Mesothelial cell of epicardium (in vitro differentiated cells): ENCODE data around the gene PITX2. TPM values are rescaled to one million over a fixed set of nuclear protein-coding genes. Genes with fewer than 3 reads are reported as not detected.

Experiments used
- DNase-seq, 2 experiments: peaks; one replicate each; pipeline ENCODE4 v3.0.0; 2021; ENCODE audit warnings: low spot score in 2 of 2; ENCODE audit not compliant: unreplicated experiment in 2 of 2
- H3K27ac Mint-ChIP-seq: 2 replicates; pipeline ENCODE4 v1.8.0; 2021; ENCODE audit warnings: mixed read lengths
- H3K27me3 Mint-ChIP-seq: 2 replicates; pipeline ENCODE4 v1.8.0; 2021; ENCODE audit warnings: low read depth, mixed read lengths
- H3K36me3 Mint-ChIP-seq: 2 replicates; pipeline ENCODE4 v1.8.0; 2021; ENCODE audit warnings: mixed read lengths
- H3K4me1 Mint-ChIP-seq: 2 replicates; pipeline ENCODE4 v1.8.0; 2021; ENCODE audit warnings: mixed read lengths
- H3K4me3 Mint-ChIP-seq: 2 replicates; pipeline ENCODE4 v1.8.0; 2021; ENCODE audit warnings: mild to moderate bottlenecking, moderate library complexity, mixed read lengths
- H3K9me3 Mint-ChIP-seq: 2 replicates; pipeline ENCODE4 v1.8.0; 2021; ENCODE audit warnings: mixed read lengths
- CTCF ChIP-seq: fragments of 200-600 bp; sonication (generic); IDR thresholded peaks from one replicate; pipeline ENCODE4 v1.5.0; 2021; ENCODE audit warnings: antibody characterized with exemption; ENCODE audit not compliant: unreplicated experiment
- total RNA-seq: library from RNA; stranded (reverse); gene quantifications from 3 replicates; pipeline ENCODE4 v1.2.1, GENCODE V29; 2021

The PITX2 gene
- total RNA-seq, 1 donor from 2014 or later = 95.5 TPM

GRCh38 chr4:110628663-110629213, 5.9 kb upstream of the PITX2 start:
- peaks cover 13% of the 10 kb centered on the region for H3K36me3 Mint-ChIP-seq
- no peaks in the 10 kb centered on the region for H3K9me3 Mint-ChIP-seq
- H3K27ac Mint-ChIP-seq = peak overlapping the region; percentile 94
- H3K4me1 Mint-ChIP-seq = peaks cover 81% of the 10 kb centered on the region
- H3K4me3 Mint-ChIP-seq = peak overlapping the region; percentile 69
- DNase-seq = peak in 1 of 2 experiments; percentile 42
- TF ChIP-seq CTCF = no peak
- peaks cover 79% of the 10 kb centered on the region for H3K27me3 Mint-ChIP-seq

GRCh38 chr4:110627977-110628662, 5.2 kb upstream of the PITX2 start:
- Mint-ChIP-seq H3K27ac (peak overlapping the region; percentile 94), H3K27me3 (peaks cover 79% of the 10 kb centered on the region), H3K4me1 (peaks cover 81% of the 10 kb centered on the region), H3K9me3 (no peaks in the 10 kb centered on the region), H3K4me3 (peak overlapping the region; percentile 69), H3K36me3 (peaks cover 9% of the 10 kb centered on the region)
- peak in 1 of 2 experiments; percentile 39 for DNase-seq
- TF ChIP-seq CTCF = no peak

GRCh38 chr4:110626532-110627153, 3.8 kb upstream of the PITX2 start:
- Mint-ChIP-seq H3K4me3 (no peak overlapping the region), H3K9me3 (no peaks in the 10 kb centered on the region), H3K4me1 (peaks cover 72% of the 10 kb centered on the region)

GRCh38 chr4:110625576-110626257, 2.8 kb upstream of the PITX2 start:
- peaks cover 7% of the 10 kb centered on the region for H3K36me3 Mint-ChIP-seq
- H3K4me3 Mint-ChIP-seq = no peak overlapping the region
- peaks cover 72% of the 10 kb centered on the region for H3K4me1 Mint-ChIP-seq
- H3K27me3 Mint-ChIP-seq = peaks cover 68% of the 10 kb centered on the region
- DNase-seq = no peak
- no peak for TF ChIP-seq CTCF
- no peaks in the 10 kb centered on the region for H3K9me3 Mint-ChIP-seq
- H3K27ac Mint-ChIP-seq = peak overlapping the region; percentile 95

More at GRCh38 chr4:110626532-110627153, 3.8 kb upstream of the PITX2 start:
- H3K36me3 Mint-ChIP-seq = peaks cover 7% of the 10 kb centered on the region
- TF ChIP-seq CTCF = no peak
- H3K27ac Mint-ChIP-seq = peak overlapping the region; percentile 74
- no peak for DNase-seq
- peaks cover 72% of the 10 kb centered on the region for H3K27me3 Mint-ChIP-seq

GRCh38 chr4:110624904-110625494, 2.1 kb upstream of the PITX2 start:
- peak overlapping the region; percentile 25 for H3K4me3 Mint-ChIP-seq
- H3K4me1 Mint-ChIP-seq = peaks cover 73% of the 10 kb centered on the region

More at GRCh38 chr4:110624904-110625494, 2.1 kb upstream of the PITX2 start:
- Mint-ChIP-seq H3K27ac (peak overlapping the region; percentile 95), H3K9me3 (no peaks in the 10 kb centered on the region), H3K36me3 (peaks cover 7% of the 10 kb centered on the region), H3K27me3 (peaks cover 62% of the 10 kb centered on the region)
- DNase-seq = no peak
- TF ChIP-seq CTCF = no peak
